Stimulated activated CD8-positive, alpha-beta memory T cell treated with anti-CD3 and anti-CD28 coated beads, Interleukin-15, amount 100 ng/mL, for 48 hours (primary cell): ENCODE results near the gene TOB1.
A peak's percentile ranks its signal among the peaks of the same experiment; 100 is the strongest.

ENCODE experiments used
- DNase-seq, 2 donors: peaks; one replicate each; pipeline ENCODE4 v3.0.0-alpha.2; 2020; ENCODE audit warnings: low read depth in 2 of 2

Gene TOB1

DNA sequence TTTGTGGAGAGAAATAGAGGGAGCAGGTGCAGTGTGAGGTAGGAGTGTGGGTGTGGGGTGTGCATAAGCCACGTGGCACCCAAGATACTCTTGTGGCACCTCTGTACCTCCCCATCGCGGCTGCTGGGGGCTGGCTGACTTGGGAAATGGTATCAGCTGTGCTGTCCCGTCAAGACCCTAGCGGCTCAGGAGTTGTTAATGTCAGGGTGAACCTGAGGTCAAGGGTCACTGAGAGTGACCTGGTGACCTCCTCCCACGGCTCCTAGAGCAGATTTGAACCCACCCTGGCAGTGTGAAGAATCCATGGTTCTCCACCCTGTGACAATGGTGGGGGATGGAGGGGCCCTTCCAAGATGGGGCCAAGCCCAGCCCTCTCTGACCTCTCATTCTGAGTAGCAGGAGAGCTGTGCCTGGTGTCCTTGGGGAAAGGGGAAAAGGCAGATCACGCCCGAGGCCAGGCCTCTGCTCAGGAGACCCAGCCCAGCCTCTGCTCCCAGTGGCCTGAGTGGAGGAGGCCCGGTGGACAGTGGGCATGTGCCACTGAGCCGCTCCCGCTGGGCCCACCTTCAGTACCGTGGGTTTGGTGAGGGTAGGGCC, 33.8 kb downstream of the TOB1 start:
- no peak for DNase-seq

DNA sequence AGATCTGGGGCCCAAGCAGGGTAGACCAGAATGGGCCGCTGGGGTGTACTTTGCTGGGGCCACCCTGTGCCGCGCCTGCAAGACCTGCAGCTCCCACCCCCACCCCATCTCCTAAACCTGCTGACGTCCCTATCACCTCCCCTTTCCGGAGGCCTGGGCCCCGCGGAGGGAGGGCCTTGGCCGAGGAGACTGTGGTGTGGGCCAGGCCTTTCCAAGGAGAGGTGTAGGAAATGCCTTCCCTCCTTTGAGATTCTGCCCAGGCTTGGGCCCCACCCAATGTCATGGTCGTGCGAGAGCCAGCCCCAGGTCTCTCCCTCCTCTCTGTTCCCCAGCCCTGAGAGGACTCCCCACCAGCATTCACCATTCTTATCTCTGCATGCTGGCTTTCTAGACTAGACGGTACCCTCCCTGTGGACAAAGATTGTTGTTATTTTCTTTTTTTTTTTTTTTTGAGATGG, 34.7 kb downstream of the TOB1 start:
- DNase-seq: no peak

DNA sequence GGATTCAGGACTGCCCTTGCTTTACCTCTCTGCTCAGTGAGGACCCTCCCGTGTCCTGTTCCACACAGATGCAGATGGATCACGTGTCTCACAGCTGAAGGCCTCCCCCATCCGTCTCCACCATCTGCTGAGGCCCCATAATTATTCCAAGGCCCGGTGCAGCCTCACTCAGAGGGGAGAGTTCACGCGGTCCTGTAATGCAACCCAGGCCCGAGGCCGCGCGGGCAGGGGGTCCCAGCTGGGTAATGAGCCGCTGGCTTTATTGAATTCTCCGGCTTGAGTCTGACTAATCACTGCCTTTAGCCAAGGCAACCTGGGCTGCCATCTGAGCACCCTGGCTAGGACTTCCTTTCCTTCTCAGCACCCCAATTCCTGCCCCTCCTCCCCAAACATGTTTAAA, 35.2 kb downstream of the TOB1 start:
- no peak for DNase-seq

DNA sequence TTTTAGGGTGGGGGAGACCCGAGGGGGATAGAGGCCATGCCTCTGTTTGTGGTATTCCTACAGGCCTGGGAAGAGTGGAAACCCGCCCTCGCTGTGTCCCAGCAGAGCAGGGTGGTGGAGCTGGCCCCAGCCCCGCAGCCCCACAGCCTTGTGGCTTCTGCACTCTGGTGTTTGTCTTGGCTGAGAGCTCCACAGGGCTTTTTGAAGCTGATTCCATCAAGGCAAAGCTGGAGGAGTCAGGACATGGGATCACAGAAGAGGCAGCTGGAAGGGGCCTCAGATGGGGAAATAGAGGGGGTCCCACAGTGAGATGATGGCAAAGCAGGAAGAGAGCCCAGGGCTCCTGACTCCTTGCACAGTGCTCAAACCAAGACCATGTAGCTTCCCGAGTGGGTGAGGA, 35.8 kb downstream of the TOB1 start:
- DNase-seq: no peak

DNA sequence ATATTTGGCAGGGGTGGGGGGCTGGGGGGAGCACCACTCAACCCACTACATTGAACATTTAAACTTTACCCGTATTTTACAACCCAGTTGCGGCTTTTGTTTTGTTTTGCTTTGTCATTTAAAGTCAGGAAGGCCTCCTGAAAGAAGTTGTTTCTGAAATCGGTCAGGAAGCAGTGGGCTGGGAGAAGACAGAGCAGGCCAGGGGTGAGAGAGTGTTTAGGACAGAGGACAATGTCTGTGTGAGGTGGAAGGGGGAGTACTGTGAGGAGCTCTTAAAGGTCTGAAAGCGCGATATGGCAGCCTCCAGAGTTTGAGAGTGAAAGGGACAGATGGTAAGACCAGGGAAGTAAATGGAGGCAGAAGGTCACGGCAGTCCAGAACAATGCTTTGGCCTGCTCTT, 36.8 kb downstream of the TOB1 start:
- no peak for DNase-seq

DNA sequence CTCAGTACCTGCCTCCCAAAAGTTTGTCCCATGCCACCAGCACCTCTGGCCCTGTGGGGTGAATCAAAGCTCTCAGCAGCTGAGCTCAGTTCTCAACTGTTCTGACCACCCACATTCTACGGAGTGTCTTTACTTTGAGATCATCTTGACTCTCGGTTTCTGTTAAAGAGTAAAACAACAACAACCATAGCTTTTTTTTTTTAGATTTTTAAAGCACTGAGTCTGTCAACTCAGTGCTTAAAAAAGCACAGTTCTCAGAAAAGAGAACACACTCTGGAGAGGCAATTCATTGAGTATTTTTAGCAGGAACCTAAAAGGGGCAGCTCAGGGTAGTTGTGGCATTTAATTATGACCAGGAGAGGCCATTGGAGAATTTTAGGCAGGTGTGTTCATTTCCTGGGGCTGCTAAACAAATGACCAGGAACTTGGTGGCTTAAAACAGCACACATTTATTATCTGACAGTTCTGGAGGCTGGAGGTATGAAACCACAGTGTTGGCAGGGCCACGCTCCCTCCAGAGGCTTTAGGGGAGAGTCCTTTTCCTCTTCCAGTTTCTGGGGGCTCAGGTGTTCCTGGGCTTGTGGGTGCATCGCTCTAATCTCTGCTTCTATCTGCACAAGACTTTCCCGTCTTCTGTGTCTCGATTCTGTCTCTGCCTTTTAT, 37.5 kb downstream of the TOB1 start:
- DNase-seq: no peak

DNA sequence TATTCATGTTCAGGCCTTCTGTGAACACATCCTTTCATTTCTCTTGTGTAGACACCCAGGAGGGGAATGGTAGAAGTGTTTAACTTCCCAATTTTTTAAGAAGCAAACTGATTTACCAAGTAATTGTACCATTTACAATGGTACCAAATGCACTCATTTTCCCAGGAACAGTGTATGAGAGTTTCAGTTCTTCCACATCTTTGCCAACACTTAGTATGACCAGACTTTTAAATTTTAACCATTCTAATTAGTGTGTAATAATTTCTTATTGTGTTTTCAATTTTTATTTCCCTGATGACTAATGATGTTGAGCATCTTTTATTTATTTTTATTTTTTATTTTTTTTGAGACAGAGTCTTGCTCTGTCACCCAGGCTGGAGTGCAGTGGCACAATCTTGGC, 41.0 kb downstream of the TOB1 start:
- no peak for DNase-seq

DNA sequence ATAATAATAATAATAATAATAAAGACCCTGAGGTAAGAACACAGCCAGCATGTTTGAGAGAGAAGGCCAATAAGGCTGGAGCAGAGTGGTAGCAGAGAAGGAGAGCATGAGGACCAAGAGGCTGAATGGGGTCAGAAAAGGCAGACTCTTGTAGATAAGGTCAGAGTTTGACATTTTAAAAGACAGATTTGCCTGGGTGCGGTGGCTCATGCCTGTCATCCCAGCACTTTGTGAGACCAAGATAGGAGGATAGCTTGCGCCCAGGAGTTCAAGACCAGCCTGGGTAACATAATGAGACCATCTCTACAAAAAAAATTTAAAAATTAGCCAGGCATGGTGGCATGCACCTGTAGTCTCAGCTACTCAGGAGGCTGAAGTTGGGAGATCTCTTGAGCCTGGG, 41.7 kb downstream of the TOB1 start:
- DNase-seq: no peak

DNA sequence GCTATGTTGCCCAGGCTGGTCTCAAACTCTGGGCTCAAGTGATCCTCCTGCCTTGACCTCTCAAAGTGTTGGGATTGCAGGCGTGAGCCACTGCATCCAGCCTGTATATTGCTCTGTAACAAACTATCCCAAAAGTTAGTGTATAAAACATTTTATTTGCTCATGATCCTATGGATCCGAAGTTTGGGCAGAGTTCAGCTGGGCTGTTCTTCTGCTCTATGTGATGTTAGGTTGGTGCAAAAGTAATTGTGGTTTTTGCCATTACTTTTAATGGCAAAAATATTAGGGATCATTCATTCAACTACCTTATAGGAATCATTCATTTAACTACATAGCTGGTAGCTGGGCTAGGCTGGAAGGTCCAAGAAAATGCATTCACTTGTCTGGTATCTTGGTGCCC, 43.6 kb downstream of the TOB1 start:
- no peak for DNase-seq

DNA sequence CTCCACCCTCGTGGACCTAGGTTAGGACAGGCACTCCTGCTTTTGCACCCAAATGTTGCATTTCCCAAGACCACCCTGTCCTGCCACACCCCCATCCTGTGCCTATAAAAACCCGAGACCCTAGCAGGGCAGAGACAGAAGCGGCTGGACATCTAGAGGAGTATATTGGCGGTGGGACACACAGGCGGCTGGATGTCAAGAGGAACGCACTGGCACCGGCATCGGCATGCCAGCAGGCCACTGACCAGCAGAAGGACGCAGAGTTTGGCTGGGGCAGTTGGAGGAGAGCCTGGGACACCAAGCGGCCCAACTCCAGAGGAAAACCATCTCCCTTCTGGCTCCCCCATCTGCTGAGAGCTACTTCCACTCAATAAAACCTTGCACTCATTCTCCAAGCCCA, 45.5 kb downstream of the TOB1 start:
- no peak for DNase-seq

DNA sequence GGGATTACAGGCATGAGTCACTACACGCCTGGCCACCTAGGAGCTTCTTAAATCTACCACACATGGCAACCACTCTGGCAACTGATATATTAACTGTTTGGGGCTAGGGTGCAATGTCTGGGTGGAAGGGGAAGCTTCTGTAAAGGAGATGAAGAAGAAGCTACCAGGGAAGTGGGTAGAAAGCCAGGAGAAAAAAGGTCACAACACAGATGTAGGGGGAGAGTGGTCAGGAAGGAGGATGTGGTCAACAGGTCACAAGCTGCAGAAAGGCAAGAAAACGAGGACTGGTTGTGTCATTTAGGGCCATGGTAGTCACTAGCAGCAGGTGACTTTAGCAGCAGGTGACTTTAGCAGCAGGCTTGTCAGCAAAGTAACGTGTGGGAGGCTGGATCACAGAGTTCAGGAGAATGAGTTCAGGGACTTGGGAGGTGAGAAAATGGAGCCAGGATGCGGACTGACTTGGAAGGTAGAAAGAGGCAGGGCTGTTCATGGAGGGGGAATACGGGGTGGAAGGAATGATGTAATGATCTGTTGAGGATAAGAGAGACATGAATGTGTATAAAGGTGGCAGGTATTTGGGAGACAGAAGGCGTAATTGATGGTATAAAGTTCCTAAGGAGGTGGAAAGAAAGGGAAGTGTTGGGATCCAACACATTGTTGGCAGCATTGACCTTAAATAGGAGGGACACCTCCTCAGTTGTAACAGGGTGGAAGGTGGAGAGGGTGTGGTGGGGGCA, 47.1 kb downstream of the TOB1 start:
- no peak for DNase-seq

DNA sequence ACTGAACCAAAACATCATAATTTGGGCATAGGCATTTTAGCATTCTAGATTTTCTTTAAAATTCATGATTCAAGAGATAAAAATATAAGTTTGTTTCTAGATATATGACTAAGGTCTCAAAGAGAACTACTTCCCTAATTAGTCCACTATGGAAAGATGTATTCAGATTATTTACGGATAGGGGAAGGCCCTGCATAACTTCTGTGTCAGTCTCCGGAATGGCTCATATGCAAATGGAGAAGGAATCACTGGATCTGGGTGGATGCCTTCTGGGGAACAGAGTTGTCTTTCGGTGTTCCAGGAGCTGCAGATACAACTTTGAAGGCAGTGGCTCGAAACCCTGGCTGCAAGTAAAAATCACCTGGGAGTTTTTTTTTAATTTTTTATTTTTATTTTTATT, 47.9 kb downstream of the TOB1 start:
- DNase-seq: no peak

DNA sequence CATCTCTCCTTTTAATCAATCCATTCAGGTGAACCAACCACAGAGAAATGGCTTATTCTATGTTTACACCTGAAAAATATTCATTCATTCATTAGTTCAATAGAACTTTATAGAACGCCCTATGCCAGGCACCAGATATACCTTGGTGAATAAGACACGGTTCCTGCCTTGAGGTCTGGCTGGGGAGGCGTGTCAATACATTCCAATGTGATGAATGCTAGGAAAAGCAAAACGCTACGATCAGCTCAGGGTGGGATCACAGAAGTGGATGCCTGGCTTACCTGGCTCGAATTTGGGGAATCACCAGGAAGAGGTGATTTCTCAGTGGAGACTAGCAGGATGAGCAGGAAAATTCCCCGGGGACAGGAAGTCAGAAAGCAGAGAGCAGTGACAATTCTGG, 48.3 kb downstream of the TOB1 start:
- no peak for DNase-seq

DNA sequence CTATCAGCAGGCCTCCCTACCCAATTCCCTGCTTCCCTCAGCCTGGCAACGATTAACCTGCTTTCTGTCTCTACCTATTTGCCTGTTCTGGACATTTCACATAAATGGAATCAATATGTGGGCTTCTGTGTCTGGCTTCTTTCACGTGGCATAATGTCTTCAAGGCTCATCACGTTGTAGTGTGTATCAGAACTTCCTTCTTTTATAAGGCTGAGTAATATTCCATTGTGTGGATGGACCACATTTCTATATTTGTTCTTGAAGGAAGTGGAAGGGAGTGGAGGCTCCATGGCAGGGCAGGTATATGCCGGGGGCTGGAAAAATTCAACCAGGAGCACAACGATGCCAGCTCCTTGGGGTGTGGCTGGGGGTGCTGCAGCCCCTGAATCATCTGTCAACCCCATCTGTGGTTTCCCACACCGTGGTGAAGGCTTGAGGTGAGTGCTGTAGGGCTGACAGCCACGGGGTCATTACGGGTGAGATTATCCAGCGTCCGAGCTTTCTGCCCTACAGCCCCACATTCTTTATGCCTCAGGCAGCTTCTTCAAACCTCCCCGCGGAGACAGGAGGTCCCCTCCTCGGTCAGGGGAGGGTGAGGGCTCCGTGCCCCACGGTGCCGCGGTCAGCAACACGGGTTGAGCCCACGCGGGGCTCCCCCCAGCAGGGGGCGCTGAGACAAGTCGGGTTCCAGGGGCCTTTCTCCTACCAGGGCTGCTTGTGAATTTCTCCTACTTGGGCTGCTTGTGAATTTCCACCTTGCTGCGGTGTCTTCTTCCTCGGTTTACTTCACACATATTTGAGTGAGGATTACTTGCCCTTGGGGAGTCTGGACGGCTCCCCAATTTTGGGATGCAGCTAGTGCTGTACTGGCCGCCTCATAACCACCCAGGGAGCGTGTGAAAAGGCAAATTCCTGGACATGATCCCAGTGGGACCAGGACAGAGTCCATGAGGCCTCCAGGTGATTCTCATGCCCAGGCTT, 49.1 kb downstream of the TOB1 start:
- peak; percentile 30 to 34 for DNase-seq

DNA sequence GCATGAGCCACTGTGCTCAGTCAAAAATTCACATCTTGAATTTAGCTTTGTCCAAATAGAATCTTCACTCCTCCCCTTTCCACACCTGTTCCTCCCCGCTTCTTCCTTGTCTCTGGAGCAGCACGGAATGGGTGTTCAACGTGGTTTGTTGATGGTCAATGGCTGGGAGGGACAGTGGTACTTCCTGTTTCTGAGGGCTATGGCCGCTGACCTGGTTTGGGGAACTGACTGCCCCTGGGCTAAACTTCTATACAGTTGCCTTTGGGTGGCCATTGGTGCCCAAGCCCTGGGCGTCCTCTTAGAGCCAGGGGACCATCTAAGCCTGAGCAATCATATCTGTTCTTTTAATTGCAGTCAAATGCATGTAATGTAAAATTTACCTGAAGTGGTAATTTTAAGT, 49.9 kb downstream of the TOB1 start:
- DNase-seq: no peak

DNA sequence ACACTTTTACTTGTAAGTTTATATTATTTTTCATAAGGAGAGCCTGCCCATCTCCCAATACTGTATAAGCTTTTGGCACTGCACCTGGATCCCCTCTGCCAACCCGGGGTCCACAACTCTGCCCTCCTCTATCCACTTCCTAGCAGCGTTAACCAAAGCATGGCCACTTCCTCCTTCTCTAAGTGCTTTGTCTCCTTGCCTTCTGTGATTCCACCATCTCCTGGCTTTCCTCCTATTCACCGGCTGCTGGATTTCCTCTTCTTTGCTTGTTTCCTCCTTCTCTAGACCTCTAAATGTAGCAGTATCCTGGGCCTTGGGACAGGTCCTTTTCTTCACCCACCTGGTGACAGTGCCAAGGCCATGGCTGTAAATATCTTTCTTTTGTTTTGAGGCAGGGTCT, 50.8 kb downstream of the TOB1 start:
- no peak for DNase-seq

DNA sequence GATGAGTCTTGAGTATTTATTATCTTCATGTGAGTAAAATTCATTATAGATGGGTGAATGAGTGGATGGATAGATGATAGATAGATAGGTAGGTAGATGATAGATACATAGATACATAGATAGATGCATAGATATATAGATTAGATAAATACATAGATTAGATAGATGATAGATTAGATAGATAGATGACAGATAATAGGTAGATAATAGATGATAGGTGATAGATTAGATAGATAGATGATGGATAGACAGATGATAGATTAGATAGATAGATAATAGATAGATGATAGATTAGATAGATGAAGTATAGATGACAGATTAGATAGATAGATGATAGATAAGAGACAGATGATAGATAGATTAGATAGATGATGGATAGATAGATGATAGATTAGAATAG, 52.6 kb downstream of the TOB1 start:
- DNase-seq: no peak
